ENCODE measurements around the gene FTHL17. TPM values are rescaled to one million over a fixed set of nuclear protein-coding genes. Genes with fewer than 3 reads are reported as not detected.

The FTHL17 gene
- total RNA-seq, 1 donor from 2014 or later, result not detected

- Histone ChIP-seq H3K4me1 (no peaks in the 10 kb centered on the region), H3K27me3 (ENCODE audit: low read depth) (no peaks in the 10 kb centered on the region), H3K36me3 (no peaks in the 10 kb centered on the region), H3K9me3 (replicated peaks) (no peaks in the 10 kb centered on the region), H3K27ac (replicated peaks) (no peak overlapping the region), H3K4me3 (no peak overlapping the region)
- TF ChIP-seq CTCF (IDR thresholded peaks at IDR 0.05; ENCODE audit: borderline replicate concordance), result no peak
- intact Hi-C loops (cut with micrococcal nuclease), result no loop called here
- no peak for DNase-seq
Measured at GRCh38 chrX:31110657-31111056, 38.8 kb upstream of the FTHL17 start.

GRCh38 chrX:31099536-31100090 is 27.8 kb upstream of the FTHL17 start:
- Histone ChIP-seq H3K4me1 (no peaks in the 10 kb centered on the region), H3K36me3 (no peaks in the 10 kb centered on the region), H3K27ac (replicated peaks) (no peak overlapping the region), H3K9me3 (replicated peaks) (no peaks in the 10 kb centered on the region), H3K27me3 (ENCODE audit: low read depth) (no peaks in the 10 kb centered on the region), H3K4me3 (no peak overlapping the region)
- DNase-seq, result no peak
- no peak for TF ChIP-seq CTCF (IDR thresholded peaks at IDR 0.05; ENCODE audit: borderline replicate concordance)
- intact Hi-C loops (cut with micrococcal nuclease), result no loop called here

- no peak overlapping the region for H3K27ac ChIP-seq (replicated peaks)
- no peak for TF ChIP-seq CTCF (IDR thresholded peaks at IDR 0.05; ENCODE audit: borderline replicate concordance)
Measured at GRCh38 chrX:31098079-31098478, 26.2 kb upstream of the FTHL17 start.

GRCh38 chrX:31093639-31093975 is 21.8 kb upstream of the FTHL17 start:
- no peak for TF ChIP-seq CTCF (IDR thresholded peaks at IDR 0.05; ENCODE audit: borderline replicate concordance)
- no peaks in the 10 kb centered on the region for H3K36me3 ChIP-seq
- no peaks in the 10 kb centered on the region for H3K9me3 ChIP-seq (replicated peaks)
- no peak for DNase-seq
- H3K4me1 ChIP-seq, result no peaks in the 10 kb centered on the region
- H3K4me3 ChIP-seq, result no peak overlapping the region
- intact Hi-C loops (cut with micrococcal nuclease), result no loop called here
- no peak overlapping the region for H3K27ac ChIP-seq (replicated peaks)
- H3K27me3 ChIP-seq (ENCODE audit: low read depth), result no peaks in the 10 kb centered on the region

More at GRCh38 chrX:31098079-31098478, 26.2 kb upstream of the FTHL17 start:
- no peak for DNase-seq
- Histone ChIP-seq H3K27me3 (ENCODE audit: low read depth) (no peaks in the 10 kb centered on the region), H3K4me1 (no peaks in the 10 kb centered on the region), H3K4me3 (no peak overlapping the region), H3K36me3 (no peaks in the 10 kb centered on the region), H3K9me3 (replicated peaks) (no peaks in the 10 kb centered on the region)
- intact Hi-C loops (cut with micrococcal nuclease), result no loop called here

- no peak for DNase-seq
- Histone ChIP-seq H3K4me3 (no peak overlapping the region), H3K27ac (replicated peaks) (no peak overlapping the region), H3K4me1 (no peaks in the 10 kb centered on the region), H3K9me3 (replicated peaks) (no peaks in the 10 kb centered on the region), H3K36me3 (no peaks in the 10 kb centered on the region), H3K27me3 (ENCODE audit: low read depth) (no peaks in the 10 kb centered on the region)
- TF ChIP-seq CTCF (IDR thresholded peaks at IDR 0.05; ENCODE audit: borderline replicate concordance), result no peak
- intact Hi-C loops (cut with micrococcal nuclease), result no loop called here
Measured at GRCh38 chrX:31092970-31093638, 21.3 kb upstream of the FTHL17 start.

Data from left ventricle myocardium inferior (tissue), 1 donor.